Cerebellar cortex (tissue), 1 donor: ENCODE measurements around the gene CCR4.
"Not testable (repeated sequence)": the region's sequence is repeated elsewhere in the genome, so short reads cannot be mapped to it uniquely, and the experiment has no call there.

Experiments used
- DNase-seq: peaks from one replicate; pipeline ENCODE4 v3.0.0-alpha.2; 2015; ENCODE audit warnings: low spot score

Gene CCR4

DNA sequence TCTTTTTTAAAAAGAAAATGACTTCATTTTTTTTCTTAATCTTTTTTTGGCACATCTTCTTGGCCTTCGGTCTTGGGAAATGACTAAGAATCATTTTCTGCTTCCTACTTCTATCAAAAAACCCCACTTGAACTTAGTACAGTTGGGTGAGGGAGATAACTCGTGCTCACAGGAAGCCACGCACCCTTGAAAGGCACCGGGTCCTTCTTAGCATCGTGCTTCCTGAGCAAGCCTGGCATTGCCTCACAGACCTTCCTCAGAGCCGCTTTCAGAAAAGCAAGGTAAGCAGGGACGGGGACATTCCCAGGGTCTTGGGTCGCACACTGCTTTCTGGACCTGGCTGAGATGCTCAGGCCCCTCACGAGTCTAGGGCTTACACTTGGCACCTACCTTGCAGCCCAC is at the start of gene CCR4:
Gene CCR4 (plus strand): TSS at position 235 of the 402 bp plus-strand sequence. CDS start 1,779 bp downstream, outside the sequence.
- DNase-seq = no peak

DNA sequence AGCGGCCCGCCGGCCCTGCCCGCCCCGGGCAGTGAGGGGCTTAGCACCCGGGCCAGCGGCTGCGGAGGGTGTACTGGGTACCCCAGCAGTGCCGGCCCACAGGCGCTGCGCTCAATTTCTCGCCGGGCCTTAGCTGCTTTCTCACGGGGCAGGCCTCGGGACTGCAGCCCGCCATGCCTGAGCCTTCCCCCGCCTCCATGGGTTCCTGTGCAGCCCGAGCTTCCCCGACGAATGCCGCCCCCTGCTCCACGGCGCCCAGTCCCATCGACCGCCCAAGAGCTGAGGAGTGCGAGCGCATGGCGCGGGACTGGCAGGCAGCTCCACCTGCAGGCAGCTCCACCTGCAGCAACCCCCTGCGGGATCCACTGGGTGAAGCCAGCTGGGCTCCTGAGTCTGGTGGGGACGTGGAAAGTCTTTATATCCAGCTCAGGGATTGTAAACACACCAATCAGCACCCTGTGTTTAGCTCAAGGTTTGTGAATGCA is 48.5 kb upstream of the CCR4 start:
- not testable (repeated sequence) for DNase-seq

DNA sequence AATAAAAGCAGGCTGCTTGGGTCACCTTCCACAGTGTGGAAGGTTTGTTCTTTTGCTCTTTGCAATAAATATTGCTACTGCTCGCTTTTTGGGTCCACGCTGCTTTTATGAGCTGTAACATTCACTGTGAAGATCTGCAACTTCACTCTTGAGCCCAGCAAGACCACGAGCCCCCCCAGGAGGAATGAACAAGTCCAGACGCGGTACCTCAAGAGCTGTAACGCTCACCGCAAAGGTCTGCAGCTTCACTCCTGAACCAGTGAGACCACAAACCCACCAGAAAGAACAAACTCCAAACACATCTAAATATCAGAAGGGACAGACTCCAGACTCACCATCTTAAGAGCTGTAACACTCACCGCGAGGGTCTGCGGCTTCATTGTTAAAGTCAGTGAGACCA is 47.5 kb upstream of the CCR4 start:
- no peak for DNase-seq

DNA sequence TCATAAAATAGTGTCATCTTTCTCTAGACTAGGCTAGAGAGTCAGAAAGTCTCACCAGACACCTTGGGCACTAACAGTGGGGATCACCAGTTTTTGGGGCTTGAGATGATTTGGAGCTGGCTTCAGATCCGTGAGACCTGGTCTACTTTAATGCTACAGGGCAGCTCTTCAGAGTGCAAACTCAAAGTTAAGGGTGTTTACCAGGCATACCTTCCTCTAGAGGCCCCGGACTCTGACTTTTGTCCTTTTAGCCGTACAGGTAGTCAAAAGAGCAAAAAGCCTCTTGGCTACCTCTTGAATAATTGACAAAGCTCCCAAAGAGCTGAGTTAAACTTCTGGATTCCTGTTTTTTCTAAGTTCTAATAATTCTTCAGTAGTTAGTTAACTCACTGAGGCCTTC is 41.4 kb upstream of the CCR4 start:
- DNase-seq = no peak

DNA sequence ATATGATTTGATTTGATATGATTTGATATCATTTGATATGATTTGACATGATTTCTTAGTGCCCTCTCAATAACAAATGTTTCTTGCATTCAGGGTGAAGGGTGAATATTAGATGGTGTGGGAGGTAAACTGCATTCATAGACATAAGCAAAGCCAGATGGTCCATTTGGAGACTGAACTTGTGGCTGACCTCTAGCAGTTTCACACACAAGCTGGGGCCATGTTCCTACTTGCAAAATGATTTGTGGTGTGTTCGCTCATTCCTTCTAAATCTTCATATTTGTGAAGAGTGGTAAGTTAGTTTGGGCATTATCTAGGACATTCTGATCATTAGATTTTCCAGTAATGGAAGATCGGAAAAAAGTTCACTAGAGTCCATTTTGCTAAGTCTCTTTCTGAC is 40.5 kb upstream of the CCR4 start:
- no peak for DNase-seq

DNA sequence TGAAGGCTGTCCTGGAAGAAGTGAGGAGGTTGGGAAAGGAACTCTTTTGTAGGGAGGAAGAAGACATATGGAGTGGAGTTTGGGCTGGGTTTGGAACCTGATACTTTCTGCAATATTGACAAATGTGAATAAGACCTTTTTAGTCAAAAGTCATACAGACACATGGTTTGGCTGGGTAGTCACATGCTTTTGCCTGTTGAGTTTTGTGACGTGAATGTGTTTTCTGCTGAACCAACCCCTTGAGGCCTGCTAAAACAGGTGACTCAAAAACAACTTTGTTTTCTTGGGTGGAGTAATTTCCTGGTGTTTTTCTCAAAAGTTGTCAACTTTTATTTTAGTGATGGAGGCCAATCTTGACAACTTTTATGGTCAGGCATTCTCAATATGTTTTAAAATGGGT is 39.4 kb upstream of the CCR4 start:
- no peak for DNase-seq

DNA sequence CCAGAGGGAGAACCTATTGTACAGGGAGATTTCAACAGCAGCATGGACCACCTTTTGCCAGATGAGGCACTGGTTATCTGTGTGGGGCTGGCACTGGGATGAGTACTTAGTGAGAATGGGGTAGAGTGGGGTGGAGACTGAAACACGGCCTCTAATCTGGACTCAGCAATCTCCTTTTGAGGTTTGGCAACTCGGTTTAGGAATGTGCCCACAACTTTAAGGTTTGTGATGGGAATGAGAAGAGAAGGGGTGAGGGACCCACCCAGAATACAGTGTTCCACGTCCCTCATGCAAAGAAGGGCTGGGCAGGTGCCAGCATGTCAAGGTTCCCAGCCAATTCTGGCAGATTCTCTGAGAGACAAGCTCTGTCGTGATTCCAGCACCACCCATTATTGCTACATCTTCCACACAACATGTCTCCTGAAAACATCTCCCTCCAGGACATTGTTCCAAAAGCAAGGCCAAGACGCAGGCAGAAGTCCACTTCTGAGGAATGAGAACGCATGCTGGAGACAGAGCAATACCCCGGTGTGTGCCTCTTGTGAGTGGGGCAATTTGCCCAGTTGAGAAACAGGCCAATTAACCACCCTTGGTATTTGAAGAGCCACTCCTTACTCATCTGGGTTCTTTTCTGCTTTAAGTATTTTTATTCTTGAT is 37.5 kb upstream of the CCR4 start:
- DNase-seq = no peak

DNA sequence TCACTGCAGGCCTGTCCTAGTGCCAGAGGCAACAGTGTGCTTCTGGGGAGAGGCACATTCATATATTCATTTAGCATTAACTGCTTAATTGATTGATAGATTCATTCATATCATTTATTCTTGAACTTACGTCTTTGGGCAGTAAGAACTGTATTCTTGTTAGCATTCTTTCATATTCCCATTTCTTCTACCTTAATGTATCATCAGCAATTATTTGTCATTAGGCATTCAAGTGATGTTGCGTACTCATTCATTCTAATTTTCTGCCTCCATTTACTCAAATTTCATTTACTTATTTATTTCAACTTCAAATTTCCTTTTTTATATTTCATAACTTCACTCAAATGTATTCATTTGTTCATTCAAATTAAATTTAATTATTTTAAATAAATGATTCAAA is 31.5 kb upstream of the CCR4 start:
- no peak for DNase-seq

DNA sequence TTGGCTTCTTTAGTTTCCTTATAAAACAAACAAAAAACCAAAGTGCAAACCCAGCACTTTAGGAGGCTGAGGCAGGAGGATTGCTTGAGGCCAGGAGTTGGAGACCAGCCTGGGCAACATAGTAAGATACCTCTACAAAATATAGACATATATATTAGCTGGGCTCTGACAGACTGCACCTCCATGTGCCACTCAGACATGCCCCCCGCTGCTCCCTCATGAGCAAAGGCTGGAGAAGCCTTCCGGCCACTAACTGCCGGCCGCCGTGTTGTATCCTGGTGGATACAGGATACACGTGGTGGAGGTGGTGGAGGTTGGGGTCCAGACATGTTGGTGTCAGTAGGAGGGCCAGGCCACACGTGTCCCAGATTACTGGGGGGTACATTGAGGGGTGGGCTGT is 29.4 kb upstream of the CCR4 start:
- no peak for DNase-seq

DNA sequence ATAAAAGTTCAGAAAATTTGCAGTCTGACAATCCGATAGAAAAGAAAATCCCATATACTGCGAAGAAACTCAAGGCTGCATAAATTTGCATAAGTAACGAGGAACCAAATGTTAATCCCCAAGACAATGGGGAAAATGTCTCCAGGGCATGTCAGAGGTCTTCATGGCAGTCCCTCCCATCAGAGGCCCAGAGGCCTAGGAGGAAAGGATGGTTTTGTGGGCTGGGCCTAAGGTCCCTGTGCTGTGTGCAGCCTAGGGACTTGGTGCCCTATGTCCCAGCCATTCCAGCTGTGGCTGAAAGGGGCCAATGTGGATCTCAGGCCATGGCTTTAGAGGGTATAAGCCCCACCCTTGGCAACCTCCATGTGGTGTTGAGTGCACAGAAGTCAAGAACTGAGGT is 21.3 kb upstream of the CCR4 start:
- DNase-seq = no peak

DNA sequence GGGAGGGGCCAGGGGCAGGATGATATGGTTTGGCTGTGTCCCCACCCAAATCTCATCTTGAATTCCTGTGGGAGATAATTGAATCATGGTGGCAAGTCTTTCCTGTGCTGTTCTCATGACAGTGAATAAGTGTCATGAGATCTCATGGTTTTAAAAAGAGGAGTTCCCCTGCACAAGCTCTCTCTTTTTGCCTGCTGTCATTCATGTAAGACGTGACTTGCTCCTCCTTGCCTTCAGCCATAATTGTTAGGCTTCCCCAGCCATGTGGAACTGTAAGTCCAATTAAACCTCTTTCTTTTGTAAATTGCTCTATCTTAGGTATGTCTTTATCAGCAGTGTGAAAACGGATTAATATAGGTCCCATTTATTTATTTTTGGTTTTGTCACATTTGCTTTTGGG is 20.2 kb upstream of the CCR4 start:
- not testable (repeated sequence) for DNase-seq

DNA sequence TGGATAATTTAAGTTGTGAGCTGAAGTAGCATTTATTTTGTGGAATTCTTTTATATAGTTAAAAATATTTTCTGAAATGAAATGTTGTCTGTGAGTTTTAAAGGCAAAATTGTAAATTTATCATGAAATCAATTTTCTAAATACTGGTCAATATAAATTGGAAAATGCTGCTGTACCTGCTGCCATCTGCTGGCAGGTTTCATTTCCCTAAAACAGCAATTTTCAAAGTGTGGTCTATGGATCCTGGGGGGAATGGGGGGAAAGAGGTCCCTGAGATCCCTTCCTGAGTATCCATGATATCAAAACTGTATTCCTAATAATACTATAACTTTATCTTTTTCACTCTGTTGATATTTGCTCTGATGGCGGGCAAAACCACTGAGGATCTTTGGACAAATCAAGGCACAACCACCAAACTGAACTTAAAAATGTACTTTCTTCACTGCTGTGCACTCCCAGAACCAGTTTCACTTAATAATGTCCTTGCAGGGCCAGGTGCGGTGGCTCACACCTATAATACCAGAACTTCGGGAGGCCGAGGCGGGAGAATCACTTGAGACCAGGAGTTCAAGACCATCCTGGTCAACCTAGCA is 17.2 kb upstream of the CCR4 start:
- peak; percentile 27 for DNase-seq

DNA sequence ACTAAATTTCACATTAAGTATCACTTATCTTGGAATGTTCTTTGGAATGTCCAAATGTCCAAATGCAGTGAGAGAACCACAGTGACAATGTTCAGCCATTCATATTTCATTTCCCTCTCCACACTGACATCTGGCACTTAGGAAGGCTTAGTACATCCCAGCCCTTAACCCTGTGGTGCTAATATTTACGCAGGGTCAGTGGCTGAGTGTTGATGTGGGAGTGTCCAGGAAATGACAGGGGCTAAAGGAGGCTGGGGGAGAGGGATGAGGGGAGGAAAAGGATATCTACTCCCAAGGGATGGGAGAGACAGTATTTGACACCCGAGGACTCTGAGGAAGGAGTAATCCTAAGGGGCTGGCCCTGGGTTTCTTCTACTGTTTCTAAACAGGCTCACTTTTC is 14.1 kb upstream of the CCR4 start:
- DNase-seq = no peak

DNA sequence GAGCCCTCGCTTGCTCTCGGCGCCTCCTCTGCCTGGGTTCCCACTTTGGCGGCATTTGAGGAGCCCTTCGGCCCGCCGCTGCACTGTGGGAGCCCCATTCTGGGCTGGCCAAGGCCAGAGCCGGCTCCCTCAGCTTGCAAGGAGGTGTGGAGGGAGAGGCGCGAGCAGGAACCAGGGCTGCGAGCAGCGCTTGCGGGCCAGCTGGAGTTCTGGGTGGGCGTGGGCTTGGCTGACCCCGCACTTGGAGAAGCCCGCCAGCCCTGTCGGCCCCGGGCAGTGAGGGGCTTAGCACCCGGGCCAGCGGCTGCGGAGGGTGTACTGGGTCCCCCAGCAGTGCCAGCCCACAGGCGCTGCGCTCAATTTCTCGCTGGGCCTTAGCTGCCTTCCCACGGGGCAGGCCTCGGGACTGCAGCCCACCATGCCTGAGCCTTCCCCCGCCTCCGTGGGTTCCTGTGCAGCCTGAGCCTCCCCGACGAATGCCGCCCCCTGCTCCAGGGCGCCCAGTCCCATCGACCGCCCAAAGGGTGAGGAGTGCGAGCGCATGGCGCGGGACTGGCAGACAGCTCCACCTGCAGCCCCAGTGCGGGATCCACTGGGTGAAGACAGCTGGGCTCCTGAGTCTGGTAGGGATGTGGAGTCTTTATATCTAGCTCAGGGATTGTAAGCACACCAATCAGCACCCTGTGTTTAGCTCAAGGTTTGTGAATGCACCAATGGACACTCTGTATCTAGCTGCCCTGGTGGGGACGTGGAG is 11.7 kb upstream of the CCR4 start:
- not testable (repeated sequence) for DNase-seq

DNA sequence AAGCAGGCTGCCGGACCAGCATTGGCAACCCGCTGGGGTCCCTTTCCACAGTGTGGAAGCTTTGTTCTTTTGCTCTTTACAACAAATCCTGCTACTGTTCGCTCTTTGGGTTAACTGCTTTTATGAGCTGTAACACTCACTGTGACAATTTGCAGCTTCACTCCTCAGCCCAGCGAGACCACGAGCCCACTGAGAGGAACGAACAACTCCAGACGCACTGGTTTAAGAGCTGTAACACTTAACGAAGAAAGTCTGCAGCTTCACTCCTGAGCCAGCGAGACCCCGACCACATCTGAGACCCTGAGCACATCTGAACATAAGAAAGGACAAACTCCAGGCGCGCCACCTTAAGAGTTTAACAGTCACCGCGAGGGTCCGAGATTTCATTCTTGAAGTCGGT is 10.7 kb upstream of the CCR4 start:
- no peak for DNase-seq

DNA sequence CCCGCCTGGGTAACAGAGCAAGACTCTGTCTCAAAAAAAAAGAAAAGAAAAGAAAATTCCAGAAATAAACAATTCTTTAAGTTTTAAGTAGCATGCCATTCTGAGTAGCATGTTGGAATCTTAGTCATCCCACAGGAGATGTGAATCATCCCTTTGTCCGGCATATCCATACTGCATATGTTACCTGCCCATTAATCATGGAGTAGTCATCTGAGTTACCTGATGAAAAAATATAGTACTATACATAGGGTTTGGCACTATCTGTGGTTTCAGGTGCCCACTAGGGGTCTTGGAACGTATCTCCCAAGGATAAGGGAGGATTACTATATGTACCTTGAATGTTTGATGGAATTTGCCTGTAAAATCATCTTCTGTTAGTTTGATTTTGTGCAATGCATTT is 6.3 kb upstream of the CCR4 start:
- no peak for DNase-seq

DNA sequence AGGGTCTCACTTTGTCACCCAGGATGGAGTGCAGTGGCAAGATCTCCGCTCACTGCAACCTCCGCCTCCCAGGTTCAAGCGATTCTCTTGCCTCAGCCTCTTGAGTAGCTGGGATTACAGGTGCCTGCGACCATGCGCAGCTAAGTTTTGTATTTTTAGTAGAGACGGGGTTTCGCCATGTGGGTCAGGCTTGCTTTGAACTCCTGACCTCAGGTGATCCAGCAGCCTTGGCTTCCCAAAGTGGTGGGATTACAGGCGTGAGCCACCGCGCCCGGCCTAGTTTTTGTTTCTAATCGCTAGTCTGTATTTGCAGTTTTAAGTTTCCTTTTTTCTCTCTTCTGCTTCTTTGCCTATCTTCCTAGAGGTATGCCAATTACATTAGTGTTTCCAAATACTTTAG is 5.8 kb upstream of the CCR4 start:
- not testable (repeated sequence) for DNase-seq

DNA sequence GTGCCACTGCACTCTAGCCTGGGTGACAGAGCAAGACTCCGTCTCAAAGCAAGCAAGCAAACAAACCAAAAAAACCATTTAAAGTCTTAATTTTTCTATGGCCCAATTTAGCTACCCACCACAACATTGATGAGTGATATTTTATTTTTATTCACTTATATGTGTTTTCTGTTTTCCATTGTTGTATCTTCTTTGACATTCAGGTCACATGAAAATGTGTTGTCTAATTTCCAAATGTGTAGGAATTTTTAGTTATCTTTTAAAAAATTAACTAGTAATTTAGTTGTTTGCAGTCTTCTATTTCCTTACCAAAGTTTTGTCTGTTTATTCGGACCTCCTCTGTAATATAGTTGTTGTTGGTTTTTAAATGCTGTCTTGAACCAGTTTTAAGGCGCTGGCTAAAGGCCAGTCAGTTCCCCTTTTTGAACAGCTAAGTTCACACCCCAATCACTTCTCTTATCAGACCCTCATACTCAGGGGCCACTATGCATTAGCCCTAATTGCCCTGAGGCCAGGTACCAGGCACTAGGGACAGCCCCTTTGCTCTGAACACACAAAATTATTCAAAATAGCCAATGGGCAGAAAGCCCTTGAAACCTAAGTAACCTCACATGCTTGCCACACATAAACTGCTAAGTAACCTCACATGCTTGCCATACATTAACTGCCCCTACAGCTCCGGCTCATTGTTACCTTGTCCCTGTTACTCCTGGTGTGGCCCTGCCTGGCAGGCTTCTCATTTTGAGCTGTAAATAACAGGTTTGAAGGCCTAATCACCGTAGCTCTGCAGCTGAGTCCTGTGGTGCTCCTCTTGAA is 4.3 kb upstream of the CCR4 start:
- DNase-seq = no peak

DNA sequence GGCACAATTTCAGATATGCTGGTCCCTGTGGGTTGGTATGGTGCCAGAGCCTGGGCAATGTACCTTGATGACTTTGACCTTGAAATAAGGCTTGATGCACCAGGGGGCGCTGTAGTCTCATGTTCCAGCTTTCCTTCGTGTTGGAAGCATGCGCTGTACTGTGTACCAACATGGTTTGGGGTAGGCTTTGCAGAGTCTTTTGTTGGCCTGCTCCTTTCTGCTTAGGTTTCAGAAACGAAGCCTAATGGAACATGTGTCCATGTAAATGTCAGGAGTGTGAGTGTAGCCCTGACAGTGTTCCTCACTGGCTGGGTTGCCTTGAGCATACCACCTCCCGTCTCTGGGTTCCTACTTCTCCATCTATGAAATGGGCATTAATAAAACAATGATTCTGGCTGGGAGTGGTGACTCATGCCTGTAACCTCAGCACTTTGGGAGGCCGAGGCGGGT is 3.6 kb upstream of the CCR4 start:
- DNase-seq = peak; percentile 68

DNA sequence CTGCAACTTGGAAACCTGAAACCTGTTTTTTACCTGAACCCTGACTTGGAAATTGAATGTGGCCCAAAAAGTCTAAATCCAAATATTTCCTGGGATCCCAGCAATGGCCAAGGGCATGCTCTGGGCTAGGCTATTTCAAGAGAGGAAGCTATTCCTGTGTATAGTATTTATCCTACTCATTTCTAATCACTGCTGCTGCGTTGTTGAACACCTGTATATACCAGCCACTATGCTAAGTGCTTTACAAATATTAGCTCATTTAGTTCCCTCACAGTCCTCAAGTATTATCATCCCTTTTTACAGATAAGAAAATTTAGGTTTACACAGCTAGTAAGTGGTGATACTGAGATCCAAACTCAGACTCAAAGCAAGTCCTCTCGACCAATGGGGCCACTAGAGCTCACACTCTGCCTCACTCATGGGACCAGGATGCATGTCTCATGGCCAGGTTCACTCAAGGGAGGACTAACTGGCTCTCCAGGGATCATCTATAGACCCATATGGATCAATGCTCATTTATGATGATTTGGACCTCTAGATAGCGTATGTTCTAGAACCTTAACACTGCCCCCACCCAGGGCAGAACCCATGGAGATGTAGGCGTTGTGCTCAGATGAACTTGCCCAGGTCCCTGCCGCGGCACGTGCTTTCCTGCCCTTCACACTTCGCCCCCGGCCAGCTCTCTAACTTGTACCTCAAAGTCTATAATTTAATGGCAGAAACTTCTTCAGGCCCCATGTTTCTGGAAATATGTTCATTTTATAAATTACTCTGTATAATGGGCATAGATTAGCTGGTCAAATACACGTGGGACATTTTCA is 2.6 kb upstream of the CCR4 start:
- DNase-seq = no peak

DNA sequence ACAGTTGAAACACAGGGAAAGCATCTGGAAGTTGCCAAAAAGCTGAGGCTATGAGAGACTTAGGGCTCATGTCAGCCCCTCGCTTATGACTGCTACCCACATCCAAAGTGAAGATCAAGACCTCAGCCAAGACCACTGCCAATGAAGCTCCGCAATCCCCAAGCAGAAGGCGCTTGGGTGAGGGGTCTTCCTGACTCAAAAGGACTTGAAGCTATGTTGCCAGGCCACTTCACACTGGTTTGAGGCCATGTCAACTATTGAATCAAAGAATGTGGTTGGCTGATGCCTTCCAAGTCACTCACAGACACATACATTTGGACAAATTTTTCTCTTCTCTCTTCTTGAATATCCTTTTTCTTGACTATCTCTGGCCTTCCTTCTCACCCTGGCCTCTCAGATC is 928 bp upstream of the CCR4 start:
- no peak for DNase-seq
